OCI-LY7 (cell line): ENCODE data around the gene USE1. TPM values are rescaled to one million over a fixed set of nuclear protein-coding genes. Genes with fewer than 3 reads are reported as not detected.

Experiments used
- BruUV-seq: library from RNA; stranded (reverse); fragments of 400-500 nt; replicated peaks from 2 replicates; lab custom pipeline; 2021; lab: Mats Ljungman, UMichigan
- CTCF ChIA-PET: fragments of 300-600 bp; sonication (Branson Sonifier 250); formaldehyde crosslinking; loops from one replicate; lab custom pipeline; 2022; ENCODE audit warnings: antibody characterized with exemption; ENCODE audit not compliant: unreplicated experiment; lab: Charles Lee
- POLR2A ChIA-PET: fragments of 300-600 bp; sonication (Branson Sonifier 250); formaldehyde crosslinking; loops from one replicate; lab custom pipeline; 2022; ENCODE audit warnings: antibody characterized with exemption; lab: Charles Lee
- DNase-seq: peaks from one replicate; pipeline ENCODE4 v3.0.0-alpha.2; 2015; ENCODE audit warnings: low spot score
- H2AFZ ChIP-seq: fragments of 200-600 bp; sonication (generic), shearing (Covaris generic); 2 replicates; pipeline ENCODE4 v1.6.1; 2014; ENCODE audit warnings: mild to moderate bottlenecking, antibody characterized with exemption, low read length, moderate library complexity
- H3K27ac ChIP-seq: fragments of 200-600 bp; sonication (generic); 2 replicates; pipeline ENCODE4 v1.5.1; 2014; ENCODE audit warnings: mixed run types, low read depth, mild to moderate bottlenecking, moderate library complexity, low read length, inconsistent platforms; ENCODE audit not compliant: poor library complexity, severe bottlenecking
- H3K36me3 ChIP-seq: fragments of 200-600 bp; sonication (generic); 2 replicates; pipeline ENCODE4 v1.6.1; 2014; ENCODE audit warnings: mild to moderate bottlenecking, antibody characterized with exemption, low read length, moderate library complexity, mixed read lengths; ENCODE audit not compliant: insufficient read depth
- H3K4me1 ChIP-seq: fragments of 200-600 bp; sonication (generic); 2 replicates; pipeline ENCODE4 v1.5.1; 2014; ENCODE audit warnings: mild to moderate bottlenecking, low read length; ENCODE audit not compliant: insufficient read depth, poor library complexity, severe bottlenecking
- H3K4me2 ChIP-seq: fragments of 200-600 bp; sonication (generic); 2 replicates; pipeline ENCODE4 v1.6.1; 2014; ENCODE audit warnings: mild to moderate bottlenecking, low read length
- H3K4me3 ChIP-seq: fragments of 200-600 bp; sonication (generic); 2 replicates; pipeline ENCODE4 v1.5.1; 2014; ENCODE audit warnings: mild to moderate bottlenecking, low read depth, low read length; ENCODE audit not compliant: poor library complexity, severe bottlenecking
- H3K79me2 ChIP-seq: fragments of 200-600 bp; sonication (generic); 2 replicates; pipeline ENCODE4 v1.6.1; 2016; ENCODE audit warnings: low read depth, mild to moderate bottlenecking, low read length, moderate library complexity, mixed read lengths; ENCODE audit not compliant: insufficient read depth
- H3K9me2 ChIP-seq: fragments of 200-600 bp; sonication (generic); 2 replicates; pipeline ENCODE4 v1.6.1; 2016; ENCODE audit warnings: mild to moderate bottlenecking, low read length, mixed read lengths; ENCODE audit not compliant: insufficient read depth
- H3K9me3 ChIP-seq: fragments of 200-600 bp; sonication (generic); 2 replicates; pipeline ENCODE4 v1.6.1; 2014; ENCODE audit warnings: mild to moderate bottlenecking, mixed run types, low read length, mixed read lengths
- H4K20me1 ChIP-seq: fragments of 200-600 bp; sonication (generic); 2 replicates; pipeline ENCODE4 v1.6.1; 2014; ENCODE audit warnings: mild to moderate bottlenecking, antibody characterized with exemption, low read length, moderate library complexity, mixed read lengths; ENCODE audit not compliant: insufficient read depth
- CTCF ChIP-seq: fragments of 200-600 bp; sonication (generic); conservative IDR thresholded peaks from 2 replicates; pipeline ENCODE4 v1.5.1; 2014; ENCODE audit warnings: mild to moderate bottlenecking, antibody characterized with exemption, low read length, moderate library complexity, mixed read lengths
- EZH2phosphoT487 ChIP-seq: fragments of 200-600 bp; sonication (generic); IDR thresholded peaks from 2 replicates; pipeline ENCODE4 v1.6.1; 2018; ENCODE audit warnings: low read depth, borderline replicate concordance, mild to moderate bottlenecking, mixed run types, antibody characterized with exemption, low read length, moderate library complexity, mixed read lengths
- intact Hi-C: fragments of 100-400 bp; cut with micrococcal nuclease; formaldehyde crosslinking; loops from one replicate; pipeline ENCODE4 v1.10.0; 2022; ENCODE audit not compliant: unreplicated experiment
- total RNA-seq, 2 experiments: library from RNA; depleted of rRNA in 1 of 2; stranded (reverse); fragments of >200 nt in 1 of 2; shearing (Covaris generic) in 1 of 2; gene quantifications; 2 replicates each; pipeline ENCODE4 v1.2.3, GENCODE V29; 2014 to 2022

USE1 gene
- total RNA-seq, 2 experiments from 2014 or later, result 28.6 to 31.2 TPM

DNA sequence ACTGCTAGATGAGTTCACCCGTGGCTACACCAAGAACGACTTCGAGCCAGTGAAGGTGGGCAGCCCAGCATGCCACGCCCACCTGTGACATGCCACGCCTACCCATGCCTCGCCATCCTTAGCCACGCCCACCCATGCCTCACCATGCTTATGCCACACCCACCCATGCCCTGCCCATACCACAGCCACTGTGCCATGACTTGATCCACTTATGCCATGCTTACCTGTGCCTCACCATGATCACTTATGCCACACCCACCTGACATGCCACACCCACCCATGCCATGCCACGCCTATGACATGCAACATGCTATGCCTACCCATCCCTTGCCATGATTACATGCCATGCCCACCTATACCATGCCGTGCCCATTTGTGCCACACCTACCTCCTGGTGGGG, 12.9 kb upstream of the USE1 start:
- Histone ChIP-seq H2AFZ (no peak overlapping the region), H3K36me3 (peaks cover 97% of the 10 kb centered on the region), H3K4me3 (no peak overlapping the region), H3K9me2 (no peaks in the 10 kb centered on the region), H3K4me1 (no peaks in the 10 kb centered on the region), H3K79me2 (no peaks in the 10 kb centered on the region), H3K4me2 (no peak overlapping the region), H3K9me3 (no peaks in the 10 kb centered on the region), H4K20me1 (no peaks in the 10 kb centered on the region), H3K27ac (no peak overlapping the region)
- intact Hi-C loops, result no loop called here
- DNase-seq, result peak; percentile 34
- CTCF ChIA-PET, result no interaction called here
- no TSS peak for BruUV-seq
- TF ChIP-seq EZH2phosphoT487, result no peak
- TF ChIP-seq CTCF, result no peak
- POLR2A ChIA-PET, result no interaction called here

DNA sequence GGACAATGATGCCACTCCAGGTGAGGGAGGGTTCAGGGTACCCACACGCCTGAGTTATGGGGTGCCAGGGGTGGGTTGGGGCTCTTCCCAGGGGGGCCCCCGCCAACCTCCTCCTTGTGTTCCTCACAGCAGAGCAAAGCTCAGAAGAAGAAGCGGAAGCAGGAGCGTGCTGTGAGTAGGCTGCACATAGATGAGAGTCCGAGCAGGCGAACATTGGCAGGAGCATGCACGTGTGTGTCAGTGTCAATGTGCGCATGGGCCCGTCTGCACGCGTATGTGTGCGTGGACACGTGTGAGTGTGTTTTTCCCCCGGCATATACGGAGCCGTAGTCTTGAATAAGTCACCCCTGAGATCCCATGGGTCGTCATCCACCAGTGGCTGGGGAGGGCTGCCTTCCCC, 12.4 kb upstream of the USE1 start:
- H3K9me3 ChIP-seq, result no peaks in the 10 kb centered on the region
- no peak overlapping the region for H3K4me3 ChIP-seq
- H3K9me2 ChIP-seq, result no peaks in the 10 kb centered on the region
- DNase-seq, result no peak
- no peak overlapping the region for H3K4me2 ChIP-seq
- H4K20me1 ChIP-seq, result no peaks in the 10 kb centered on the region
- BruUV-seq, result no TSS peak
- POLR2A ChIA-PET, result no interaction called here
- H3K4me1 ChIP-seq, result no peaks in the 10 kb centered on the region
- H3K36me3 ChIP-seq, result peaks cover 96% of the 10 kb centered on the region
- intact Hi-C loops, result no loop called here
- no peak overlapping the region for H2AFZ ChIP-seq
- CTCF ChIA-PET, result interaction anchor here (1.0 kb wide), 1 partner anchor 12 kb away, joined by 3 read pairs; the partner anchor contains the start of gene USE1
- H3K79me2 ChIP-seq, result no peaks in the 10 kb centered on the region
- TF ChIP-seq EZH2phosphoT487 (no peak), CTCF (no peak)
- H3K27ac ChIP-seq, result no peak overlapping the region

DNA sequence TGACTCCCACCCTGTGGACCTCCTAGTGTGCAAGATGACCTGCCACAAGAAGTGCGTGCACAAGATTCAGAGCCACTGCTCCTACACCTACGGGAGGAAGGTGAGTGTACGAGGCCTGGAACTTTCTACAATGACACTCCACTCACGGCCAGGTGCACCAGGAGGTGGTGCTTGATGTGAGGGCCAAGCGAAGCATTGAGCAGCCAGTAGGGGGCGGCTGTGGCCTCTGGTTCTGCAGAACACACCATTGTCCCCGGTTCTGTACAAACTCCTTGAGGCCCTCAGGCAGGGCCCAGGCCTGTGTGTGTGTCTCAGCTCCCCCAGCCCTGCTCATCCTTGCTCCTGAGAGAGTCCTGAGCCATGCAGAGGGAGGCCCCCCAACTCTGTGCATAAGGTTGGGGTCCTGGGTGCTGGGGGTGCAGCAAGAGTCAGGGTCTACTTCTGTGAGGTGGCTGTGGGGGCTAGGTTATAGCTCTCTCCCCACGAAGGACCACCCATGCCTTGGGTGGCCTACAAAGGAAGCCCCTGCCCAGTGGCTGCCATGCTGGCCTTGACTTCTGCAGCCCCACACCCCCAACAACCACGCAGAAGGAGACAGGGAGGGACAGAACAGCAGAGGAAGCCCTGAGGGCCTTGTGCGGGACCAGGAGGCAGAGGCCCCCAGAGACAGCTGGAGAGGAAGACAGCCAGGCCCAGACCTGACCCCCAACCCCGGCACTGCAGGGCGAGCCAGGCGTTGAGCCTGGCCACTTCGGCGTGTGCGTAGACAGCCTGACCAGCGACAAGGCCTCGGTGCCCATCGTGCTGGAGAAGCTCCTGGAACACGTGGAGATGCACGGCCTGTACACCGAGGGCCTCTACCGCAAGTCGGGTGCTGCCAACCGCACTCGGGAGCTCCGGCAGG, 9.7 kb upstream of the USE1 start:
- no peaks in the 10 kb centered on the region for H4K20me1 ChIP-seq
- no peaks in the 10 kb centered on the region for H3K79me2 ChIP-seq
- DNase-seq, result peak; percentile 65
- no peak overlapping the region for H3K27ac ChIP-seq
- no peak overlapping the region for H2AFZ ChIP-seq
- no peak overlapping the region for H3K4me3 ChIP-seq
- peaks cover 85% of the 10 kb centered on the region for H3K36me3 ChIP-seq
- H3K4me2 ChIP-seq, result no peak overlapping the region
- peak; percentile 80 for TF ChIP-seq CTCF
- TF ChIP-seq EZH2phosphoT487, result no peak
- ChIA-PET CTCF (no interaction called here), POLR2A (no interaction called here)
- H3K4me1 ChIP-seq, result peaks cover 19% of the 10 kb centered on the region
- intact Hi-C loops, result no loop called here
- BruUV-seq, result no TSS peak
- H3K9me2 ChIP-seq, result no peaks in the 10 kb centered on the region
- H3K9me3 ChIP-seq, result no peaks in the 10 kb centered on the region
